HFF-Myc (cell line): ENCODE data around the gene ANO4.

Experiments used
- DNase-seq: peaks from one replicate; pipeline ENCODE4 v3.0.0-alpha.2; 2011; ENCODE audit warnings: low read depth; ENCODE audit errors: extremely low read depth
- H3K4me3 ChIP-seq: replicated peaks from 2 replicates; pipeline ENCODE4 v1.5.1; 2011; ENCODE audit warnings: low read depth, mild to moderate bottlenecking, control low read depth, low read length
- CTCF ChIP-seq: IDR thresholded peaks from 2 replicates; pipeline ENCODE4 v1.5.1; 2012; ENCODE audit warnings: mild to moderate bottlenecking, low read depth, low read length, control low read depth; ENCODE audit errors: missing control alignments

Gene ANO4

GRCh38 chr12:100951756-100952155, 157.2 kb downstream of the ANO4 start:
- no peak overlapping the region for H3K4me3 ChIP-seq
- no peak for DNase-seq
- TF ChIP-seq CTCF = no peak

- no peak for DNase-seq
- no peak overlapping the region for H3K4me3 ChIP-seq
- no peak for TF ChIP-seq CTCF
These were observed 158.6 kb downstream of the ANO4 start for GRCh38 chr12:100953217-100953616.

- H3K4me3 ChIP-seq = no peak overlapping the region
- no peak for TF ChIP-seq CTCF
- no peak for DNase-seq
These were observed 159.1 kb downstream of the ANO4 start for GRCh38 chr12:100953677-100954076.

GRCh38 chr12:100954118-100954517, 159.5 kb downstream of the ANO4 start:
- no peak overlapping the region for H3K4me3 ChIP-seq
- TF ChIP-seq CTCF = no peak
- no peak for DNase-seq

GRCh38 chr12:100955139-100955538, 160.6 kb downstream of the ANO4 start:
- no peak for DNase-seq
- no peak overlapping the region for H3K4me3 ChIP-seq
- no peak for TF ChIP-seq CTCF

- DNase-seq = no peak
- no peak for TF ChIP-seq CTCF
- H3K4me3 ChIP-seq = no peak overlapping the region
These were observed 161.8 kb downstream of the ANO4 start for GRCh38 chr12:100956311-100956852.

- no peak for DNase-seq
- TF ChIP-seq CTCF = no peak
- no peak overlapping the region for H3K4me3 ChIP-seq
These were observed 164.9 kb downstream of the ANO4 start for GRCh38 chr12:100959481-100959880.
